HG03280 (cell line): ENCODE results near the gene CCDC9.
"Not testable (repeated sequence)": the region's sequence is repeated elsewhere in the genome, so short reads cannot be mapped to it uniquely, and the experiment has no call there.

Source experiments
- ATAC-seq: cut with Tn5 transposase; IDR thresholded peaks from one replicate; pipeline ENCODE4 v1.9.1; 2021; ENCODE audit warnings: mild to moderate bottlenecking, moderate library complexity; ENCODE audit not compliant: unreplicated experiment

Gene CCDC9

DNA sequence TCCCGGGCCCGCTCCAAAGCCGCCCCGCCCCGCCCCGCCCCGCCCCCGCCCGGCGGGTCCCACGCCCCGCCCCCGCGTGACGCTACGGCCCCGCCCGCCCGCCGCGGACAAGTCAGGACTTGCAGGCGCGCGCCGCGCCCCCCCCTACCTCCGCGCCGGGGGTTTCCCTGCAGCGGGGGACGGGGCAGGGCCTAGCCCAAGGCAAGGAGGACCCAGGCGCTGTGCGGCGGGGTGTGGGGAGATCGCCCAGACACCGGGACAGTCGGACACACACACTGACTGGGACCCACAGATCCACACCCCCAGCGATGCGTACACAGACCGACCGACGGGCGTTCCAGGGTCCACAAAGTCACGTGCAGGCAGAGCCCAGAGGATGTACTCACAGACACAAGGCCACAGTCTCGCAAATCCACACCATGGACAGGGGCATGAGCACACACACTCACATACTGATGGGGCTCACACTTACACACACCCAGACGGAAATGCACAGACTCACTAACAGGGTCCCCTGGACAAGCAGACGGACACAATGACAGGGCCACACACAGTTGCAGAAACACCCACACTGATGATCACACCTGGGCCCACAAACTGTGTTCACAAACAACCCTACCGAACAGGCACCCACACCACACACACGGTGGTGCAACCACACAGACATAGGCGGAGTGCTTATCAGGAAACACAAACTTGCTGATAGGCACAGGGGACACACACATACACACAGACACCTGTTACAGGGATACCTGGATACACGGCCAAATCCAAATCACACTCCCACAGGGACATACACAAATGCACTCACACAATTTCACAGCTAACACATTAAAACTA, 24.9 kb upstream of the CCDC9 start:
- peak; percentile 35 for ATAC-seq

GRCh38 chr19:47232422-47233211, 23.7 kb upstream of the CCDC9 start:
- no peak for ATAC-seq

DNA sequence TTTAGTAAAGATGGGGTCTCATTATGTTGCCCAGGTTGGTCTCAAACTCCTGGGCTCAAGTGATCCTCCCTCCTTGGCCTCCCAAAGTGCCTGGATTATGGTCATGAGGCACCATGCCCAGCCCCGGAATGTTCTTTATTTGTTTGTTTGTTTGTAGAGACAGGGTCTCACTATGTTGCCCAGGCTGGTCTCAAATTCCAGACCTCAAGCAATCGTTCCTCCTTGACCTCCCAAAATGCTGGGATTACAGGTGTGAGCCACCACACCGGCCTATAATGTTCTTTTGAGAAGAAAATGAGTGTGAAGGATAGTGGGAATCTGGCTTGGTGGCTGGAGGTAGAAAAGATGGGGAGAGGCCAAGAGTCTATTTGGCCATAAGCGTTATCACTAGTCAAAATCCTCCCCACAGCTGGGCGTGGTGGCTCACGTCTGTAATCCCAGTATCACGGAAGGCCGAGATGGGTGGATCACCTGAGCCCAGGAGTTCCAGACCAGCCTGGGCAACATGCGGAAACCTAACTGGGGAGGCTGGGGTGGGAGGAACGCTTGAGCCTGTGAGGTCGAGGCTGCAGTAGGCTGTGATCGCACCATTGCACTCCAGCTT, 20.2 kb upstream of the CCDC9 start:
- no peak for ATAC-seq

GRCh38 chr19:47239152-47239551, 17.2 kb upstream of the CCDC9 start:
- ATAC-seq, result no peak

- ATAC-seq, result no peak
These were observed 16.6 kb upstream of the CCDC9 start for GRCh38 chr19:47239610-47240296.

GRCh38 chr19:47240556-47240955, 15.8 kb upstream of the CCDC9 start:
- no peak for ATAC-seq

DNA sequence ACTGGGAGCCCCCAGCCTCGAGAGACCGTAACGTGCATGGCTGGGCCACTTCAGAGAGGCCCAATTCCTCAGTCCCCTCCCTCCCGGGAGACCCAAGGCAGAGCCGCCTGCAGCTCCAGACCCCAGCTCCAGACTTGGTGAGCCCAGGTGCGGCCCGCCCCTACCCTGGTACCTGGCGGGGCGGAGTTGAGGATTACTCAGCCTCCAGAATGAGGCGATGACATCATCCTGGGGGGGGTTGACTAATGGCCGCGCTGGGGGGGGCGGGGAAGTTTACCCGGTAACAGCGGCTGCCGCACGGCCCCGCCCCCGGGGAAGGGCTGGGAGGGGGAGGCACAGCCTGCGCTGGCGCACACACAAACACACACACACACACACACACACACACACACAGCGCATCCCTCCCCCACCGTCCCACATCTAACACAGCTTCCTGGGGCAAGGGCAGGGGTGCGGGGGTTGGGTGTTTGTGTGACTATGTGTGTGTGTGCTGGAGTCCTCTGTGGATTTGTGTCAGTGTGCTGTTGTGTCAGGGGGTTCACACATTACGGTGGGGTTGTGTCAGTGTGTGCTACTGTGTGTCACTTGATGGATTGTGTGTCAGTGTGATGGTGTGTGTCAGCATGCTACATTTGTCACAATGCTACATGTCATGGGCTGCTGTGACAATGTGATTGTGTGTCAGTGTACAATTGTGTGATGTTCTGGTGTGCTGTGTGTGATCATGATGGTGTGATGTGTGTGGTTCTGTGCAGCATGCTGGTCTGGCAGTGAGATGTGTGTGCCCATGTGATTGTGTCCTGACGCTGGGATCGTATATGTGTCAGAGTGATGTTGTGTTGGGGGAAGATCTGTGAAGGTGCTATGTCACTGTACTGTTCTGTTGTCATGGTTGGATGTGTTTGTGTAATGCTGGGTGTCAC, 15.1 kb upstream of the CCDC9 start:
- ATAC-seq, result no peak

DNA sequence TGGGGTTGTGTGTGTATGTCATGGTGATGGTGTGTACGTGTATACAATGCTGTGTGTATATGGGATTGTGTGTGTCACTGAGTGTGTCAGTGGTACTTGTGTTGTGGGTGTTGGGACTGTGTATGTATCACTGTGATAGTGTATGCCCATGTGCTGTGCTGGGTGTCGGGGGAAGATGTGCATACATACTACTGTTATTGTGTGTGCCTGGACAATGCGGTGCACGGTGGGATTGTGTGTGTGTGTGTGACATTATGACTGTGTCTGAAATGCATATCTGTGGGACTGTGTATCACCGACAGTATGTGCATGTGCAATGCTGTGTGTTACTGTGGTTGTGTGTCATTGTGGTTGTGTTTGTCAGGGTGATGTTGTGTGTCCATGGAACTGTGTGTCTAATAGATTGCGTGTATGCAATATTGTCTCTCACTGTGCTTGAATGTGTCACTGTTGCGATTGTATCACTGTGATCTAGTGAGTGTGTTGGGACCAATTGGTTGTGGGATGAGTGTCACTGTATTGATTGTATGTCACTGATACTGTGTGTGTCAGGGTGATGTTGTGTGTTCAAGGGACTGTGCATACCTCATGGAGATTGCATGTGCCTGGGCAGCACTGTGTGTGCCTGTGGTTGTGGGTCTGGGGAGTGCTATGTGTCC, 14.3 kb upstream of the CCDC9 start:
- ATAC-seq, result no peak

DNA sequence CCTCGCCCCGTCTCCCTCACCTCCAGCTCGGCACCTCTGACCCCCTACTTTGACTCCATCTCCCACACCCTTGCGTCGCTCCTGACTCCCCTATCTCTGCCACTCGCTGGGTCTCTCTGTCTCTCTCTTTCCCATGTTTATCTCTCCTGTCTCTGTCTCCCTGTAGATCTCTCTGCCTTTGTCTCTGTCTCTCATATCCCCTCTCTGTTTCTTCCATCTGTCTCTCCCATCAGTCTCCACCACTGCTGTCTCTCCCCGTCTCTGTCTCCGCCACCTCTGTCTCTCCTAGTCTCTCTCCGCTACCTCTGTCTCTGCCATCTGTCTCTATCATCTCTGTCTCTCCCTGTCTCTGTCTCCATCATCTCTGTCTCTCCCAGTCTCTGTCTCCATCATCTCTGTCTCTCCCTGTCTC, 13.0 kb upstream of the CCDC9 start:
- ATAC-seq, result no peak

DNA sequence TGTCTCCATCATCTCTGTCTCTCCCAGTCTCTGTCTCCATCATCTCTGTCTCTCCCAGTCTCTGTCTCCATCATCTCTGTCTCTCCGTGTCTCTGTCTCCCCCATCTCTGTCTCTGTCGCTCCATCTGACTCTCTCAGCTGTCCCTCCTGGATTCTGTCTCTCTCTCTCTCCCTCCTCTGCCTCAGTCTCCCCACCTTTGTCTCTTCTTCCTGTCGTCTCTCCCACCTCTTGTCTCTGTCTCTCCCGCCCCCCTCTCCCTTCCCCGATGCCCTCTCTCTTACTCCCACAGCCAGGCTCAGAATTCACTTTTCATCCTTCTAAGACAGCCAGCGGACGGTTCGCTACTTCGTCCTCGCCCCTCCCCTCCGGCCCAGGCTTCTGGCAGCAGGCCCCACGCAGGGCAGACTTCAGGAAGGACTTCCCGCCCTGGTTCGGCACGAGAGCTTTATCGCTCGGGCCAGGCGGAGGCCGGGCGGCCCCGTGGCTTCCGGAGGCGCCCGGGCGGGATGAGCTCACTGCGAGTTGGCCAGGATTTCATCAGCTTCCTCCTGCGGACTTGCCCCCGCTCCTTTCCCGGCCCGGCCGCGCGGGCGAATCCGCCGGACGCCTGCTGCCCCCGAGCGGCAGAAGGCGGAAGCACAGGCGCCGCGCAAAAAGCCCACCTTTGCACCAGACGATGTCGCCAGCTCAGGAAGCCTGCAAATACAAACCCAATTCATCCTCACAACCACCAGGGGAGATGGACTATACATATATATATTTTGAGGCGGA, 12.4 kb upstream of the CCDC9 start:
- ATAC-seq, result peak; percentile 72

DNA sequence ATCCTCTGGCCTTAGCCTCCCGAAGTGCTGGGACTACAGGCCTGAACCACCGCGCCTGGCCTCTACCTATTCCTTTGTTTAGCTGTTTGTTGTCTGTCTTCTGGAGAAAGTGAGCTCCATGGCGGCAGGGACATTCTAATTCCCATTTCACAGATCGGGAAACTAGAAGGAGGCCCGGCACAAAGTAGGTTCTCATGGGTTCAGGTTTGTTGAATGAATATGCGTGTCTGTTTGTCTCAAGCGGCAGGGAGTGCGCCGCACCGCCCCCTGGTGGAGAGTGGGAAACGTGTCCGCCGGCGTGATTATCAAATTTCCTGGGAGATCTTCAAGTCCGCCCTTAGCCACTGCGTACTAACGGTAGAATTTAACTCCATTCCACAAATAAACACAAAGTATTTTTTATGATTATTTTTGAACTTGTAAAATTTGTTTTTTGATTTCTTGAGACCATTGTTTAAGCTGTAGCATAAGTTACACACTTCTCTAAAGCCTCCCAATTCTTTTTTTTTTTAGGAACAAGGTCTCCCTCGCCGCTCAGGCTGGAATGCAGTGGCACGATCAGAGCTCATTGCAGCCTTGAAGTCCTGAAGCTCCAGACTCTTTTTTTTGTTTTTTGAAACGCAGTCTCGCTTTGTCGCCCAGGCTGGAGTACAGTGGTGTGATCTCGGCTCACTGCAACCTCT, 8.9 kb upstream of the CCDC9 start:
- ATAC-seq, result no peak

DNA sequence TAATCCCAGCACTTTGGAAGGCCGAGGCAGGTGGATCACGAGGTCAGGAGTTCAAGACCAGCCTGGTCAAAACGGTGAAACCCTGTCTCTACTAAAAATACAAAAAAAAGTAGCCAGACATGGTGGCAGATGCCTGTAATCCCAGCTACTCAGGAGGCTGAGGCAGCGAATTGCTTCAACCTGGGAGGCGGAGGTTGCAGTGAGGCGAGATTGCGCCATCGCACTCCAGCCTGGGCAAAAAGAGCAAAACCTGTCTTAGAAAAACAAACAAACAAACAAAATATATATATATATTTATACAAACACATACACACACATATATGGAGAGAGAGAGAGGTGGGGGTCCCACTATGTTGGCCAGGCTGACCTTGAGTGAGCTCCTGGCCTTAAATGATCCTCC, 3.3 kb upstream of the CCDC9 start:
- not testable (repeated sequence) for ATAC-seq

- ATAC-seq, result no peak
These were observed 2.9 kb upstream of the CCDC9 start for GRCh38 chr19:47253467-47253881.

- no peak for ATAC-seq
These were observed 2.4 kb upstream of the CCDC9 start for GRCh38 chr19:47253970-47254369.

DNA sequence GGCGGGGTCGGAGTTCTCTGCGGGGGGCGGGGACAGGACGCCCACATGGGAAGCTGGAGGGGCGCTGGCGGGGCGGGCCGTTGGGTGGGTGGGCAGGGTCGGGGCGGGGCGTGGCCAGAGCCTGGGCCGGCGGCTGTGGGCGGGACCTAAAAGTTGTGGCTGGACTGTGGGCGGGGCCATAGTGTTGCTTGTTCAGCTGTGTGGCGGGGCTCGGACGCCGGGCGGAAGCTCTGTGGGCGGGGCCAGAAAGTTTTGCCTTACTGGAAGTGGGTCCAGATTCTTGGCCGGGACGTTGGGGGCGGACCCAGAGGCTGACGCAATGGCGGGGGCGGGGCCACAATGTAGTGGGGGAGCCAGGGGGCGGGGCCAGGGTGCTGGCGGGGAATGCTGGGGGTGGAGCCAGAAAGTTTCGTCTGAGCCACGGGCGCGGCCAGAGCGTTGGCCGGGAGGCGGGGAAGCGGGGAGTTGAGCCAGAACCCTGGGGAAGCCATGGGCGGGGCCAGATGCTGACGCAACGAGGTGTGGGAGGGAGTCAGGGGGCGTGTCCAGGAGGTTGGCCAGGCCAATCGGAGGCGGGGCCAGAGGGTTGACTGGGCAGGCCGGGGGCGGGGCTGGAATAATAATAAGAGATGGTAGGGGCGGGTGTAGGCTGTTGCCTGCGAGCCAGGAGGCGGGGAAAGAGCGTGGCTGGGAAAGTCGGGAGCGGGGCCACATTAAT, 527 bp downstream of the CCDC9 start:
- ATAC-seq, result peak; percentile 70

DNA sequence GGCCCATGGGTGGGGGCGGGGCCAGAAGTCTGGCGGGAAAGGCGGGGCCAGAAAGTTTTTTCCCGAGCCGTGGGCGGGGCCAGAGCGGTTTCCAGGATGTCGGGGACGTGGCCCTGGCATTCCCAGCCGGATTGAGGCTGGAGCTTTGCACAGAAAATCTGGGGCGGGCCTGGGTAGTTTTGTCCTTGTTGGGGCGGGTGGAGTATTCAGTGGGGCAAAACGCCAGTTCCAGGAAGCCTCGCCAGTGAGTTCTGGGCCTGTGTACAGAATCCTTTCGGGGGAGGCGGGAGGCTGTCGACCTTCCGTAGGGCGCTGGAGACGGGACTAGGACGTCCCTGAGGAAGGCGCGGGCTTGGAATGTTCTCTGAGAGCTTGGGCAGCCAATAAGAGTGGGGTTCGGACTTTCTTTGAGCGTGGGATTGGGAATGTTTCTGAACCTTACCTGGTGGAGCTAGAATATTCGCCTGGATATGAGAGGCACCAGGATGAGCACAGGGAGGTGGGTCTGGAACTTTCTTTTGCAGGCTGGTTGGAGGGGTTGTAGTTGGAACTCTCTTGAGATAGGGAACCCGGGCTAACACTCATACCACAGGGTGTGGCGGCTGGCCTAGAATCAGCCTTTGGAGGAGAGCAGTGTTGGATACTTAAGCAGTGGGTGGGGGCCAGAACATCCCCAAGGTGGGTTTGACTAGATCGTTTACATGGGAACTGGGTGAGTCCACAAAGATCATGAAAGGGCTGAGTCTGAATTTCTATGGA, 1.3 kb downstream of the CCDC9 start:
- peak; percentile 0 for ATAC-seq

DNA sequence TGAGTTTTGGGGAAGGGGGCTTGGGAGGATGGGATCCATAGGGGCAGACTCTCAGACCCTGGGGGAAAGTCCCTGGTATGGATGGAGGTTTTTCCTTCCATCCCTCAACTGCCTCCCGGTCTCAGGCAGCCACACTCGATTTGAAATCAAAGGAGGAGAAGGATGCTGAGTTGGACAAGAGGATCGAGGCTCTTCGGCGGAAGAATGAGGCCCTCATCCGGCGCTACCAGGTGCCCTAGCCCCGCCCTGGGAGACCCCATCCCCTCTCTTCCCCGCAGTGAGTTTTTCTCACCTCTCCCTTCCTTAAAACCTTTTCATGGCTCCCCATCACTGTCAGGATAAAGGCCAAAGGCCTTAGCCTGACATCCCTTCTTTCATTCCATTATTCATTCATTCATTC, 2.1 kb downstream of the CCDC9 start:
- ATAC-seq, result no peak
